Mammary epithelial cell (primary cell): ENCODE results near the gene NR2F1-AS1.

Experiments
- CTCF ChIP-seq, 2 donors: IDR thresholded peaks in 1 of 2; conservative IDR thresholded peaks in 1 of 2; 2 replicates each; pipeline ENCODE4 v1.5.1; 2011 to 2012; ENCODE audit warnings: inconsistent platforms in 2 of 2, low read length in 2 of 2, mild to moderate bottlenecking in 2 of 2, control low read depth in 1 of 2, low read depth in 1 of 2; ENCODE audit not compliant: insufficient read depth in 1 of 2; ENCODE audit errors: extremely low read depth in 1 of 2
- EZH2 ChIP-seq: IDR thresholded peaks from 2 replicates; pipeline ENCODE4 v1.6.1; 2012; ENCODE audit warnings: low read length, inconsistent platforms, borderline replicate concordance

- TF ChIP-seq CTCF (conservative IDR thresholded peaks at IDR 0.05 in 1 of 2, IDR thresholded peaks at IDR 0.05 in 1 of 2; ENCODE audit: extremely low read depth in 1 of 2, insufficient read depth in 1 of 2, low read depth in 1 of 2, low read length in 2 of 2) (no peak), EZH2 (no peak)
These were observed 68.2 kb downstream of the NR2F1-AS1 start for GRCh38 chr5:93512799-93513198.
